ENCODE data around the gene SYT1.
A peak's percentile ranks its signal among the peaks of the same experiment; 100 is the strongest.

SYT1 gene

DNA sequence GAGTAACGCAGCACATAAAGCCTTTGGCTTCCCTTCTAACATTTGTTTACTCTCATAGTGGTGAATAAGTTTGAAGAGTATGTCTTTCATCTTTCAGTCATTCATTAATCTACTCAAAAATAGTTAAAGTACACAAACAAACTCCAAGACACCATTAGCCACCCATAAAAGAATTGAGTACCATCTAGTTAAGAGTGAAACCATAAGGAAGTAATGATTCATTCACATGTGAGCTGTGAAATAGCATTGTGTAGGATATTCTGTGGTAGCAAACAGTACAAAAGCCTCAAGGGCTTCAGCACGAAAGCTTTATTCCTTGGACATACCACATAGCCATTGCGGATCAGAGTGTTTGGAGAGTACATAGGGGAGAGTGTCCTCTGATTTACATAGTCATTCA, 13.9 kb downstream of the SYT1 start:
- TF ChIP-seq POLR2A (IDR thresholded peaks at IDR 0.05; ENCODE audit: low read depth, low read length) = no peak
- DNase-seq (ENCODE audit: insufficient read length, low spot score) = no peak
- FAIRE-seq = no peak

- no peak for TF ChIP-seq POLR2A (IDR thresholded peaks at IDR 0.05; ENCODE audit: low read depth, low read length)
- no peak for FAIRE-seq
Measured at GRCh38 chr12:78878866-78879265, 14.3 kb downstream of the SYT1 start.

DNA sequence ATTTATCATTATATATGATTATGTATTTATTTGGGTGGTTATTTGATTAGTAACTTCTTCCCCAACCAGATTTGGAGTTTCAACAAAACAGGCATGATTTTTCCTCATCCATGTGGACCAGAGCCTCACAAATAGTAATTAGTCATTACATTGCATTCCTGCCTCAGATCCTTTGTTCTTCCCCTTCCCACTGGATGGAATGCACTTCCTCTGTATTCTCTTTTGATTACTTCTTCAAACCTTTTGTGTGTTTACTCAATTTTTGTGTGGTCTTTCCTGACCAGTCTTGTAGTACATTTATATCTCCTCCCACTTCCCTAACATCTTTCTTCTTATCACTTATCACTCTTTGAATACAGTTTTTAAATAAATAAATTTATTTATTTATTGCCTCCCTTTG, 15.5 kb downstream of the SYT1 start:
- TF ChIP-seq POLR2A (IDR thresholded peaks at IDR 0.05; ENCODE audit: low read depth, low read length) = no peak
- peak; percentile 62 for FAIRE-seq
- no peak for DNase-seq (ENCODE audit: insufficient read length, low spot score)

More at GRCh38 chr12:78878866-78879265, 14.3 kb downstream of the SYT1 start:
- DNase-seq (ENCODE audit: insufficient read length, low spot score) = no peak

GRCh38 chr12:78881685-78882084, 17.1 kb downstream of the SYT1 start:
- no peak for DNase-seq (ENCODE audit: insufficient read length, low spot score)
- FAIRE-seq = no peak

DNA sequence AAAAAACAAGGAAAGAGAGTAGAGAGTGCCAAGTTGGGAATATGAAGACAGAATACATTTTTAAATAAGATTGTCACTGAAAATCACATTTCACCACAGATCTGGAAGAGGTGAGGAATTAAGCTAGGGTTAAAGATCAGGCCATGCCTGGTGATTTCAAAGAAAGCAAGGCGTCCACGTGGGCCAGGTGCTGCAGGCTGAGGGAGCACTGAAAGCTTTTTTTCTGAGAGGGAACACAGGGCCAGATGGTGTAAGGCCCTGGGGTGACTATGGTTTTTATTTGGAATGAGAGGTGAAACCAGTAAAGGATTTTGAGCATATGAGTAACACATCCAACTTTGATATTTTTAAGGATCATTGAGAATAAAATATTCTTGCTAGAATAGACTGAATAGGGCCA, 20.9 kb downstream of the SYT1 start:
- DNase-seq (ENCODE audit: insufficient read length, low spot score) (no peak), FAIRE-seq (no peak)
- TF ChIP-seq POLR2A (IDR thresholded peaks at IDR 0.05; ENCODE audit: low read depth, low read length) = no peak

More at GRCh38 chr12:78881685-78882084, 17.1 kb downstream of the SYT1 start:
- no peak for TF ChIP-seq POLR2A (IDR thresholded peaks at IDR 0.05; ENCODE audit: low read depth, low read length)

DNA sequence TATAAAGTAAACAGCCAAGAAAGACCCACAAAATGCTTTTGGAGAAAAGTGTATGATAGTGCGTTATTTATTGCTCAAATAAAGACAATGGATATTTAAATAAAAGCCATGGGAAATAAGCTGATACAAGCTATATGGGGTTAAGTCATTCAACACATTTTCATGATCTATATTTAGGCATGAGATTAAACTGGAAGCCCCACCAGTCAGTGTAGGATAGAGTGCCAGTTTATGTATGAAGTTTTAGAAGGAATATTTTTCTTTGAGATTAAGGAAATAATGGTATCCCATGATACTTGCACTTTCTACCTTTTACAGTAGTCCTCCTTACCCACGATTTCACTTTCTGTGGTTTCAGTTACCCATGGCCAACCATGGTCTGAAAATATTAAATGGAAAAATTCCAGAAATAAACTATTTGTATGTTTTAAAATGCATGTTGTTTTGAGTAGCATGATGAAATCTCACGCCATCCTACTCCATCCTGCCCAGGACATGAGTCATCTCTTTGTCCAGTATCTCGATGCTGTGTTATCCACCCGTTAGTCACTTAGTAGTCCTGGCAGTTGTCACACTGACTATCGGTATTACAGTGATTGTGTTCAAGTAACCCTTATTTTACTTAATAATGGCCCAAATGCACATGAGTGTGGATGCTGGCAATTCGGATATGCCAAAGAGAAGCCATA, 22.3 kb downstream of the SYT1 start:
- TF ChIP-seq POLR2A (IDR thresholded peaks at IDR 0.05; ENCODE audit: low read depth, low read length) = no peak
- FAIRE-seq = peak; percentile 98
- DNase-seq (ENCODE audit: insufficient read length, low spot score) = peak; percentile 2

DNA sequence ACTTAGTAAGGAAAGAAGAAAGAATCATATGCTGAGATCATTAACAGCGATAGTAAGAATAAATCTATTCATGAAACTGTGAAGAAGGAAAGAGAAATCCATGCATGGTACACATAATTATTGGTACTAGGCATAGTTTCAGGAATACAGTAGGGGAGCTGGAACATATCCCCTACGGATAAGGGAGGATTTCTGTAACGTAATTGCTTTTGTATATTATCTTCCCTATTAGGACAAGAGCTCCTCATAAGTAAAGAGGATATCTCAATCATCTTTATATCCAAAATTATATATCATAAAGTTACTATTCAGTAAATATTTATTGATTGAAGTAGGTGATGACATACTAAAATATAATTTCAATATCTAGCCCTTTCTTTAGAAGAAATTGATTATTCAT, 22.9 kb downstream of the SYT1 start:
- no peak for TF ChIP-seq POLR2A (IDR thresholded peaks at IDR 0.05; ENCODE audit: low read depth, low read length)
- FAIRE-seq = no peak

DNA sequence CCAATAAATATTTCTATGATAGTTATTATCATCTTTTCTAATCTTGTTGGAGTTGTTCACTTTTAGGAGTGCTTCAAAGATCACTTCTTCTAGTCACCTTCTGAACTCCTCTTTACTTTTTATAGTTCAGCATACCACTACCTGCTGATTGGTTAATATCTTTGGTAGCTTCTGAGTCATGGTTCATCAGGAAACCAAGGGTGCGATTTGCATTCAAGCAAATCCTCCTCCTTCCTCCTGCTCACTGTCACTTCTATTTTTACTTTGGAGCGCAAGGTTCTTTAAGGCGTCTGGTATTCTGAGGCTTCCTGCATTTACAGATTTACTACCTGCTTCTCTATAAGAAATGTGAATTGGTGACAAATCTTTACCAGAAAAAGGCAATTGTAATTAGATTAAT, 24.0 kb downstream of the SYT1 start:
- DNase-seq (ENCODE audit: insufficient read length, low spot score) = no peak
- no peak for TF ChIP-seq POLR2A (IDR thresholded peaks at IDR 0.05; ENCODE audit: low read depth, low read length)
- FAIRE-seq = peak; percentile 62

More for the DNA sequence above, 22.9 kb downstream of the SYT1 start:
- DNase-seq (ENCODE audit: insufficient read length, low spot score) = no peak

GRCh38 chr12:78891646-78892353, 27.2 kb downstream of the SYT1 start:
- FAIRE-seq (peak; percentile 58), DNase-seq (ENCODE audit: insufficient read length, low spot score) (no peak)
- TF ChIP-seq POLR2A (IDR thresholded peaks at IDR 0.05; ENCODE audit: low read depth, low read length) = no peak

GRCh38 chr12:78898416-78898815, 33.8 kb downstream of the SYT1 start:
- DNase-seq (ENCODE audit: insufficient read length, low spot score) (no peak), FAIRE-seq (peak; percentile 74)
- no peak for TF ChIP-seq POLR2A (IDR thresholded peaks at IDR 0.05; ENCODE audit: low read depth, low read length)

- peak; percentile 72 for FAIRE-seq
- no peak for TF ChIP-seq POLR2A (IDR thresholded peaks at IDR 0.05; ENCODE audit: low read depth, low read length)
- DNase-seq (ENCODE audit: insufficient read length, low spot score) = no peak
Measured at GRCh38 chr12:78914859-78915331, 50.3 kb downstream of the SYT1 start.

DNA sequence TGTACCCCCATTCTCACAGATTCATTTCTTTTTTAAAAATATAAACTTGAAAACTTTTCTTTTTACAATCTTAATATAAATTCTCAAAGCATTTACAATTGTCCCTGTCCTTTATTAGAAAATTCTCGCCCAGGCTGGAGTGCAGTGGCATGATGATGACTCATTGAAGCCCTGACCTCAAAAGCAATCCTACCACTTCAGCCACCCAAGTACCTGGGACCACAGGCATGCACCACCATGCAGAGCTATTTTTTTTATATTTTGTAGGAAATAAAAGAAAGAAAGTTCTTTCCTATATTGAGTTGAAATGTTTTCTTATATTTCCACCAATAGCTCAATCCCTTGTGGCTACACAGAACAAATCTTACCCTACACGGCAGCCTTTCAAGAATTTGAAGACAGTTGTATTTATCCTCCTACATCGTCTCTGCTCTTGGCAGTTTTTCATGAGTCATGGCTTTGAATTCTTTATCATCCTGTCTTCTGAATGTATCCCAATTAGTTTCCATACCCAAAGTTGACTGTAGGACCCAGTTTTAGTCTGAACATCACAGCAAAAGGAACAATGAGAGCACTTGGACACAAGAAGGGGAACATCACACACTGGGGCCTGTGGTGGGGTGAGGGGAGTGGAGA, 52.4 kb downstream of the SYT1 start:
- peak; percentile 5 for DNase-seq (ENCODE audit: insufficient read length, low spot score)
- TF ChIP-seq POLR2A (IDR thresholded peaks at IDR 0.05; ENCODE audit: low read depth, low read length) = no peak
- peak; percentile 89 for FAIRE-seq

DNA sequence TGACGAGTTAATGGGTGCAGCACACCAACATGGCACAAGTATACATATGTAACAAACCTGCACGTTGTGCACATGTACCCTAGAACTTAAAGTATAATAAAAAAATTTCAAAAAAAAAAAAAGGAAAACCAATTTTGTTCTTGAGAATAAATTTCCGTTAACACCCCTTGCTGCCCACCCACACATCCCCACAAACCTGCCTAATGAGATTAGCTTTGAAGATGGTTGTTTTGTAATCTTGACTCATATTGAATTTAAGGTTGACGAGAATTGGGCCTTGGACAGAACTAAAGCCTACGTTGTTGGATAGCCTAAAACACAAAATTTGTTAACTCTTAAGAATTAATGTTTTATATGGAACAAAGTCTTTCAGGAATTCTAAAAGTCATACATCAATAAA, 52.9 kb downstream of the SYT1 start:
- FAIRE-seq = no peak
- DNase-seq (ENCODE audit: insufficient read length, low spot score) = no peak
- no peak for TF ChIP-seq POLR2A (IDR thresholded peaks at IDR 0.05; ENCODE audit: low read depth, low read length)

- TF ChIP-seq POLR2A (IDR thresholded peaks at IDR 0.05; ENCODE audit: low read depth, low read length) = no peak
- FAIRE-seq = no peak
- no peak for DNase-seq (ENCODE audit: insufficient read length, low spot score)
Measured at GRCh38 chr12:78918268-78918667, 53.7 kb downstream of the SYT1 start.

All from H54 (cell line).